ENCODE data around the gene F2R.

DNA sequence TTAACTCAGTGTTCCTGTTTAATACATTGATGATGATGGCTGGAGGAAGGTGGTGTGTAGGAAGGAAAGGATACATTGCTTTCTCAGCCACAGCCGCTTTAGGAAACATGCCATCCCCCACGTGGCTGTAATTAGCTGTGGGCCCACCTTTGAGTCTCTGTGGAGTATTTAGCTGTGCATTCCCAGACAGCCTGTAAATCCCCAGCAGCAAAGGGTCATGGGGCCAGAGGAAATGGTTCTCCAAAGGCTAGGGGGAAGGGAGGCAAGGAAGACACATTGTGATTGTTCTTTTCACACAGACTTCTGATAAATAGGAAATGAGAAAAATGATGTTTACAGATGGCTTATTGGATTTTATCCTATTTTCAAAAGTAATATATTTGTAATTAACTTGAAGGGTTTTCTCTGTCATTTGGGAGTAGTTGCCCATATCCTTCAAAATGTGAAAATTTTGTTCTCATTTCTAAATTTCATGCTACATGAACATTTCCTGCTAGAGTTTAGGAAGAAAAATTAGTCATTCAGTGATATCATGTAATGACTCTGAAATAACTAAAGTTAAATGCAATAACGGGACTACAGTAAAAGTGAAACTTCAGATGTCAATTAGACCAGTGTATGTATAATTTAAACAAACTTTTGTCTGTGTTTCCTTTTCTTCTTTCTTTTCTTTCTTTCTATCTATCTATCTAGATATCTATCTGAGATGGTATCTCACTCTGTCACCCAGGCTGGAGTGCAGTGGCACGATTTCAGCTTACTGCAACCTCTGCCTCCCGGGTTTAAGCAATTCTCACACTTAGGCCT, 24.3 kb upstream of the F2R start:
- TF ChIP-seq, protein P1, sequence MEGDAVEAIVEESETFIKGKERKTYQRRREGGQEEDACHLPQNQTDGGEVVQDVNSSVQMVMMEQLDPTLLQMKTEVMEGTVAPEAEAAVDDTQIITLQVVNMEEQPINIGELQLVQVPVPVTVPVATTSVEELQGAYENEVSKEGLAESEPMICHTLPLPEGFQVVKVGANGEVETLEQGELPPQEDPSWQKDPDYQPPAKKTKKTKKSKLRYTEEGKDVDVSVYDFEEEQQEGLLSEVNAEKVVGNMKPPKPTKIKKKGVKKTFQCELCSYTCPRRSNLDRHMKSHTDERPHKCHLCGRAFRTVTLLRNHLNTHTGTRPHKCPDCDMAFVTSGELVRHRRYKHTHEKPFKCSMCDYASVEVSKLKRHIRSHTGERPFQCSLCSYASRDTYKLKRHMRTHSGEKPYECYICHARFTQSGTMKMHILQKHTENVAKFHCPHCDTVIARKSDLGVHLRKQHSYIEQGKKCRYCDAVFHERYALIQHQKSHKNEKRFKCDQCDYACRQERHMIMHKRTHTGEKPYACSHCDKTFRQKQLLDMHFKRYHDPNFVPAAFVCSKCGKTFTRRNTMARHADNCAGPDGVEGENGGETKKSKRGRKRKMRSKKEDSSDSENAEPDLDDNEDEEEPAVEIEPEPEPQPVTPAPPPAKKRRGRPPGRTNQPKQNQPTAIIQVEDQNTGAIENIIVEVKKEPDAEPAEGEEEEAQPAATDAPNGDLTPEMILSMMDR (conservative IDR thresholded peaks at IDR 0.05; ENCODE audit: low read depth in 2 of 2): no peak
- TF ChIP-seq, protein P2, sequence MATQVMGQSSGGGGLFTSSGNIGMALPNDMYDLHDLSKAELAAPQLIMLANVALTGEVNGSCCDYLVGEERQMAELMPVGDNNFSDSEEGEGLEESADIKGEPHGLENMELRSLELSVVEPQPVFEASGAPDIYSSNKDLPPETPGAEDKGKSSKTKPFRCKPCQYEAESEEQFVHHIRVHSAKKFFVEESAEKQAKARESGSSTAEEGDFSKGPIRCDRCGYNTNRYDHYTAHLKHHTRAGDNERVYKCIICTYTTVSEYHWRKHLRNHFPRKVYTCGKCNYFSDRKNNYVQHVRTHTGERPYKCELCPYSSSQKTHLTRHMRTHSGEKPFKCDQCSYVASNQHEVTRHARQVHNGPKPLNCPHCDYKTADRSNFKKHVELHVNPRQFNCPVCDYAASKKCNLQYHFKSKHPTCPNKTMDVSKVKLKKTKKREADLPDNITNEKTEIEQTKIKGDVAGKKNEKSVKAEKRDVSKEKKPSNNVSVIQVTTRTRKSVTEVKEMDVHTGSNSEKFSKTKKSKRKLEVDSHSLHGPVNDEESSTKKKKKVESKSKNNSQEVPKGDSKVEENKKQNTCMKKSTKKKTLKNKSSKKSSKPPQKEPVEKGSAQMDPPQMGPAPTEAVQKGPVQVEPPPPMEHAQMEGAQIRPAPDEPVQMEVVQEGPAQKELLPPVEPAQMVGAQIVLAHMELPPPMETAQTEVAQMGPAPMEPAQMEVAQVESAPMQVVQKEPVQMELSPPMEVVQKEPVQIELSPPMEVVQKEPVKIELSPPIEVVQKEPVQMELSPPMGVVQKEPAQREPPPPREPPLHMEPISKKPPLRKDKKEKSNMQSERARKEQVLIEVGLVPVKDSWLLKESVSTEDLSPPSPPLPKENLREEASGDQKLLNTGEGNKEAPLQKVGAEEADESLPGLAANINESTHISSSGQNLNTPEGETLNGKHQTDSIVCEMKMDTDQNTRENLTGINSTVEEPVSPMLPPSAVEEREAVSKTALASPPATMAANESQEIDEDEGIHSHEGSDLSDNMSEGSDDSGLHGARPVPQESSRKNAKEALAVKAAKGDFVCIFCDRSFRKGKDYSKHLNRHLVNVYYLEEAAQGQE (IDR thresholded peaks at IDR 0.05; ENCODE audit: unreplicated experiment): no peak
- TF ChIP-seq CREB1 (CRISPR knock-in tag; IDR thresholded peaks at IDR 0.05; ENCODE audit: low read depth) (no peak), EZH2 (IDR thresholded peaks at IDR 0.05; ENCODE audit: low read depth, unreplicated experiment) (no peak), POLR2AphosphoS5 (IDR thresholded peaks at IDR 0.05; ENCODE audit: low read depth) (no peak), EZH2phosphoT487 (IDR thresholded peaks at IDR 0.05; ENCODE audit: unreplicated experiment) (no peak), JUNB (IDR thresholded peaks at IDR 0.05; ENCODE audit: unreplicated experiment) (no peak), STAT1 (IDR thresholded peaks at IDR 0.05; ENCODE audit: unreplicated experiment) (no peak), ZNF114 (CRISPR knock-in tag; IDR thresholded peaks at IDR 0.05) (no peak), NANOG (IDR thresholded peaks at IDR 0.05; ENCODE audit: borderline replicate concordance) (no peak)
- TF ChIP-seq, protein P3, sequence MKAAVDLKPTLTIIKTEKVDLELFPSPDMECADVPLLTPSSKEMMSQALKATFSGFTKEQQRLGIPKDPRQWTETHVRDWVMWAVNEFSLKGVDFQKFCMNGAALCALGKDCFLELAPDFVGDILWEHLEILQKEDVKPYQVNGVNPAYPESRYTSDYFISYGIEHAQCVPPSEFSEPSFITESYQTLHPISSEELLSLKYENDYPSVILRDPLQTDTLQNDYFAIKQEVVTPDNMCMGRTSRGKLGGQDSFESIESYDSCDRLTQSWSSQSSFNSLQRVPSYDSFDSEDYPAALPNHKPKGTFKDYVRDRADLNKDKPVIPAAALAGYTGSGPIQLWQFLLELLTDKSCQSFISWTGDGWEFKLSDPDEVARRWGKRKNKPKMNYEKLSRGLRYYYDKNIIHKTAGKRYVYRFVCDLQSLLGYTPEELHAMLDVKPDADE (IDR thresholded peaks at IDR 0.05): no peak
